WTC11 (cell line): ENCODE data around the gene HMGN4. TPM values are rescaled to one million over a fixed set of nuclear protein-coding genes. Genes with fewer than 3 reads are reported as not detected.
A peak's percentile ranks its signal among the peaks of the same experiment; 100 is the strongest.

Source experiments
- ATAC-seq: fragments of 200-7000 bp; cut with Tn5 transposase; 2 replicates; pipeline ENCODE4 v1.10.0; 2021; ENCODE audit warnings: mild to moderate bottlenecking, moderate library complexity
- CTCF ChIA-PET: fragments of 300-600 bp; sonication (Branson Sonifier 250); formaldehyde crosslinking; loops from one replicate; lab custom pipeline; 2021; ENCODE audit warnings: antibody characterized with exemption; lab: Charles Lee
- POLR2A ChIA-PET: fragments of 350-600 bp; sonication (Branson Sonifier 250); formaldehyde crosslinking; loops from one replicate; lab custom pipeline; 2021; ENCODE audit warnings: antibody characterized with exemption; lab: Charles Lee
- DNase-seq: peaks from one replicate; pipeline ENCODE4 v3.0.0; 2021; ENCODE audit warnings: low spot score
- H3K27ac Mint-ChIP-seq: 2 replicates; pipeline ENCODE4 v1.8.0; 2021; ENCODE audit warnings: mixed read lengths
- H3K27me3 Mint-ChIP-seq: 2 replicates; pipeline ENCODE4 v1.8.0; 2021; ENCODE audit warnings: low read depth, mild to moderate bottlenecking, moderate library complexity, mixed read lengths
- H3K36me3 Mint-ChIP-seq: 2 replicates; pipeline ENCODE4 v1.8.0; 2021; ENCODE audit warnings: mixed read lengths
- H3K4me1 Mint-ChIP-seq: 2 replicates; pipeline ENCODE4 v1.8.0; 2022; ENCODE audit warnings: mixed read lengths
- H3K4me3 Mint-ChIP-seq: 2 replicates; pipeline ENCODE4 v1.8.0; 2021; ENCODE audit warnings: mild to moderate bottlenecking, moderate library complexity, mixed read lengths
- H3K9me3 Mint-ChIP-seq: 2 replicates; pipeline ENCODE4 v1.8.0; 2021; ENCODE audit warnings: mixed read lengths
- E2F5 ChIP-seq: sonication (generic); formaldehyde crosslinking; IDR thresholded peaks from 2 replicates; pipeline ENCODE4 v1.8.1; 2022; ENCODE audit warnings: mild to moderate bottlenecking, moderate library complexity, missing genetic modification reagents
- FOXK1 ChIP-seq: sonication (generic); formaldehyde crosslinking; IDR thresholded peaks from 2 replicates; pipeline ENCODE4 v1.8.0; 2022; ENCODE audit warnings: mild to moderate bottlenecking, moderate library complexity, missing genetic modification reagents
- HMGA2 ChIP-seq: fragments of 250-450 bp; sonication (Bioruptor Pico); IDR thresholded peaks from 2 replicates; pipeline ENCODE4 v1.4.0; 2021; ENCODE audit warnings: mild to moderate bottlenecking, moderate library complexity
- JUN ChIP-seq: sonication (generic); formaldehyde crosslinking; IDR thresholded peaks from 2 replicates; pipeline ENCODE4 v1.8.0; 2023; ENCODE audit warnings: mild to moderate bottlenecking, missing genetic modification reagents
- MXD4 ChIP-seq: fragments of 250-450 bp; sonication (Bioruptor Pico); IDR thresholded peaks from 2 replicates; pipeline ENCODE4 v1.8.0; 2021; ENCODE audit warnings: mild to moderate bottlenecking, moderate library complexity, borderline replicate concordance
- NFE2L1 ChIP-seq: sonication (generic); formaldehyde crosslinking; IDR thresholded peaks from 2 replicates; pipeline ENCODE4 v1.8.1; 2023; ENCODE audit warnings: missing genetic modification reagents
- PREB ChIP-seq: sonication (generic); formaldehyde crosslinking; IDR thresholded peaks from 2 replicates; pipeline ENCODE4 v1.8.1; 2022; ENCODE audit warnings: mild to moderate bottlenecking, missing genetic modification reagents, moderate library complexity, borderline replicate concordance
- TCF7 ChIP-seq: sonication (generic); formaldehyde crosslinking; IDR thresholded peaks from 2 replicates; pipeline ENCODE4 v1.8.0; 2022; ENCODE audit warnings: mild to moderate bottlenecking, low read depth, missing genetic modification reagents, moderate library complexity
- TEAD1 ChIP-seq: sonication (generic); formaldehyde crosslinking; IDR thresholded peaks from 2 replicates; pipeline ENCODE4 v1.8.0; 2022; ENCODE audit warnings: mild to moderate bottlenecking, missing genetic modification reagents
- ZBTB21 ChIP-seq: sonication (generic); formaldehyde crosslinking; IDR thresholded peaks from 2 replicates; pipeline ENCODE4 v1.8.1; 2023; ENCODE audit warnings: mild to moderate bottlenecking, missing genetic modification reagents, borderline replicate concordance
- ZBTB43 ChIP-seq: sonication (generic); formaldehyde crosslinking; IDR thresholded peaks from 2 replicates; pipeline ENCODE4 v1.8.1; 2023; ENCODE audit warnings: mild to moderate bottlenecking, missing genetic modification reagents
- total RNA-seq: library from RNA; stranded (reverse); gene quantifications from 3 replicates; pipeline ENCODE4 v1.2.3, GENCODE V29; 2021
- TF ChIP-seq, protein P1 (sequence below): sonication (generic); formaldehyde crosslinking; IDR thresholded peaks from 2 replicates; pipeline ENCODE4 v1.8.1; 2022; ENCODE audit warnings: low read depth, missing genetic modification reagents, borderline replicate concordance
- TF ChIP-seq, protein P2 (sequence below): fragments of 250-450 bp; sonication (Bioruptor Pico); IDR thresholded peaks from 2 replicates; pipeline ENCODE4 v1.9.0; 2021; ENCODE audit warnings: mild to moderate bottlenecking
- TF ChIP-seq, protein P3 (sequence below): sonication (generic); formaldehyde crosslinking; conservative IDR thresholded peaks from 2 replicates; pipeline ENCODE4 v1.8.1; 2023; ENCODE audit warnings: mild to moderate bottlenecking, low read depth, missing genetic modification reagents, moderate library complexity

HMGN4 gene
- total RNA-seq, 1 experiment from 2014 or later: 57.1 TPM

GRCh38 chr6:26554447-26554696, 16.2 kb downstream of the HMGN4 start:
- Mint-ChIP-seq H3K4me3 (no peak overlapping the region), H3K4me1 (peaks cover 19% of the 10 kb centered on the region), H3K27me3 (no peaks in the 10 kb centered on the region), H3K27ac (peak overlapping the region; percentile 7), H3K9me3 (no peaks in the 10 kb centered on the region)
- DNase-seq: no peak
- ChIA-PET CTCF (interaction anchor here (1.5 to 2.6 kb wide), 2 partner anchors 213 kb away, joined by 5 to 12 read pairs; no protein-coding TSS in a partner anchor), POLR2A (no interaction called here)
- no peak for TF ChIP-seq NFE2L1 (CRISPR knock-in tag)
- TF ChIP-seq JUN (CRISPR knock-in tag): no peak
- TF ChIP-seq MXD4 (CRISPR knock-in tag): no peak
- TF ChIP-seq TCF7: no peak
- TF ChIP-seq ZBTB21 (CRISPR knock-in tag): no peak
- TF ChIP-seq TEAD1 (CRISPR knock-in tag): no peak
- TF ChIP-seq, protein P1, sequence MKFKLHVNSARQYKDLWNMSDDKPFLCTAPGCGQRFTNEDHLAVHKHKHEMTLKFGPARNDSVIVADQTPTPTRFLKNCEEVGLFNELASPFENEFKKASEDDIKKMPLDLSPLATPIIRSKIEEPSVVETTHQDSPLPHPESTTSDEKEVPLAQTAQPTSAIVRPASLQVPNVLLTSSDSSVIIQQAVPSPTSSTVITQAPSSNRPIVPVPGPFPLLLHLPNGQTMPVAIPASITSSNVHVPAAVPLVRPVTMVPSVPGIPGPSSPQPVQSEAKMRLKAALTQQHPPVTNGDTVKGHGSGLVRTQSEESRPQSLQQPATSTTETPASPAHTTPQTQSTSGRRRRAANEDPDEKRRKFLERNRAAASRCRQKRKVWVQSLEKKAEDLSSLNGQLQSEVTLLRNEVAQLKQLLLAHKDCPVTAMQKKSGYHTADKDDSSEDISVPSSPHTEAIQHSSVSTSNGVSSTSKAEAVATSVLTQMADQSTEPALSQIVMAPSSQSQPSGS (CRISPR knock-in tag): no peak
- TF ChIP-seq E2F5 (CRISPR knock-in tag): no peak
- TF ChIP-seq ZBTB43 (CRISPR knock-in tag): no peak
- TF ChIP-seq, protein P2, sequence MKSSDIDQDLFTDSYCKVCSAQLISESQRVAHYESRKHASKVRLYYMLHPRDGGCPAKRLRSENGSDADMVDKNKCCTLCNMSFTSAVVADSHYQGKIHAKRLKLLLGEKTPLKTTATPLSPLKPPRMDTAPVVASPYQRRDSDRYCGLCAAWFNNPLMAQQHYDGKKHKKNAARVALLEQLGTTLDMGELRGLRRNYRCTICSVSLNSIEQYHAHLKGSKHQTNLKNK (CRISPR knock-in tag): no peak
- TF ChIP-seq FOXK1 (CRISPR knock-in tag): no peak
- no peak for TF ChIP-seq PREB (CRISPR knock-in tag)
- TF ChIP-seq, all 79 proteins: peak for 0
- H3K36me3 Mint-ChIP-seq: no peaks in the 10 kb centered on the region
- no peak for ATAC-seq

- Mint-ChIP-seq H3K36me3 (no peaks in the 10 kb centered on the region), H3K9me3 (no peaks in the 10 kb centered on the region), H3K27ac (peak overlapping the region; percentile 7), H3K4me1 (peaks cover 14% of the 10 kb centered on the region), H3K4me3 (no peak overlapping the region), H3K27me3 (no peaks in the 10 kb centered on the region)
- DNase-seq: peak; percentile 71
- ChIA-PET POLR2A (no interaction called here), CTCF (interaction anchor here (0.7 to 2.7 kb wide), 5 partner anchors 17 to 213 kb away, joined by 3 to 13 read pairs (median 10); partner anchors contain the start of gene HMGN4)
- TF ChIP-seq HMGA2 (CRISPR knock-in tag): peak; percentile 45
- TF ChIP-seq, protein P3, sequence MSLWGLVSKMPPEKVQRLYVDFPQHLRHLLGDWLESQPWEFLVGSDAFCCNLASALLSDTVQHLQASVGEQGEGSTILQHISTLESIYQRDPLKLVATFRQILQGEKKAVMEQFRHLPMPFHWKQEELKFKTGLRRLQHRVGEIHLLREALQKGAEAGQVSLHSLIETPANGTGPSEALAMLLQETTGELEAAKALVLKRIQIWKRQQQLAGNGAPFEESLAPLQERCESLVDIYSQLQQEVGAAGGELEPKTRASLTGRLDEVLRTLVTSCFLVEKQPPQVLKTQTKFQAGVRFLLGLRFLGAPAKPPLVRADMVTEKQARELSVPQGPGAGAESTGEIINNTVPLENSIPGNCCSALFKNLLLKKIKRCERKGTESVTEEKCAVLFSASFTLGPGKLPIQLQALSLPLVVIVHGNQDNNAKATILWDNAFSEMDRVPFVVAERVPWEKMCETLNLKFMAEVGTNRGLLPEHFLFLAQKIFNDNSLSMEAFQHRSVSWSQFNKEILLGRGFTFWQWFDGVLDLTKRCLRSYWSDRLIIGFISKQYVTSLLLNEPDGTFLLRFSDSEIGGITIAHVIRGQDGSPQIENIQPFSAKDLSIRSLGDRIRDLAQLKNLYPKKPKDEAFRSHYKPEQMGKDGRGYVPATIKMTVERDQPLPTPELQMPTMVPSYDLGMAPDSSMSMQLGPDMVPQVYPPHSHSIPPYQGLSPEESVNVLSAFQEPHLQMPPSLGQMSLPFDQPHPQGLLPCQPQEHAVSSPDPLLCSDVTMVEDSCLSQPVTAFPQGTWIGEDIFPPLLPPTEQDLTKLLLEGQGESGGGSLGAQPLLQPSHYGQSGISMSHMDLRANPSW (CRISPR knock-in tag): no peak
- ATAC-seq: peak; percentile 11
Measured at GRCh38 chr6:26554697-26555504, 16.7 kb downstream of the HMGN4 start.
